Kidney capillary endothelial cell (primary cell): ENCODE measurements around the gene MYO5A.
"Not testable (repeated sequence)": the region's sequence is repeated elsewhere in the genome, so short reads cannot be mapped to it uniquely, and the experiment has no call there.

Experiments used
- DNase-seq: peaks from one replicate; pipeline ENCODE4 v3.0.0-alpha.2; 2018; ENCODE audit warnings: low spot score

Gene MYO5A

GRCh38 chr15:52528564-52529340, at the start of gene MYO5A:
TSS of gene MYO5A (minus strand) at chr15:52528880. CDS start at chr15:52528806, 74 bp downstream.
- DNase-seq, result peak; percentile 68

- DNase-seq, result no peak
These were observed 48.0 kb upstream of the MYO5A start for GRCh38 chr15:52576692-52577091.

GRCh38 chr15:52575573-52575972, 46.9 kb upstream of the MYO5A start:
- DNase-seq, result not testable (repeated sequence)

GRCh38 chr15:52575072-52575471, 46.4 kb upstream of the MYO5A start:
- DNase-seq, result no peak

- not testable (repeated sequence) for DNase-seq
These were observed 45.9 kb upstream of the MYO5A start for GRCh38 chr15:52574623-52575022.

GRCh38 chr15:52568601-52569585, 40.2 kb upstream of the MYO5A start, which contains the start of gene ARPP19:
TSS of gene ARPP19 (minus strand) at chr15:52569030. CDS start at chr15:52568892, 138 bp downstream.
- DNase-seq, result peak; percentile 73

- peak; percentile 10 for DNase-seq
These were observed 39.4 kb upstream of the MYO5A start for GRCh38 chr15:52567871-52568600.

- DNase-seq, result no peak
These were observed 38.2 kb upstream of the MYO5A start for GRCh38 chr15:52566889-52567288.

GRCh38 chr15:52565417-52566358, 37.0 kb upstream of the MYO5A start:
- DNase-seq, result not testable (repeated sequence)

- DNase-seq, result no peak
These were observed 34.9 kb upstream of the MYO5A start for GRCh38 chr15:52563501-52564060.

GRCh38 chr15:52559575-52559974, 30.9 kb upstream of the MYO5A start:
- no peak for DNase-seq

GRCh38 chr15:52559022-52559421, 30.3 kb upstream of the MYO5A start:
- no peak for DNase-seq

- DNase-seq, result no peak
These were observed 29.5 kb upstream of the MYO5A start for GRCh38 chr15:52558196-52558595.

GRCh38 chr15:52557274-52557641, 28.6 kb upstream of the MYO5A start:
- no peak for DNase-seq

- no peak for DNase-seq
These were observed 28.0 kb upstream of the MYO5A start for GRCh38 chr15:52556524-52557273.

GRCh38 chr15:52552303-52552702, 23.6 kb upstream of the MYO5A start:
- no peak for DNase-seq

GRCh38 chr15:52551762-52552161, 23.1 kb upstream of the MYO5A start:
- no peak for DNase-seq

- not testable (repeated sequence) for DNase-seq
These were observed 22.5 kb upstream of the MYO5A start for GRCh38 chr15:52551186-52551585.

- DNase-seq, result no peak
These were observed 17.5 kb upstream of the MYO5A start for GRCh38 chr15:52546031-52546751.
